Measurements from ENCODE around the gene ALKBH5. TPM values are rescaled to one million over a fixed set of nuclear protein-coding genes. Genes with fewer than 3 reads are reported as not detected.

The ALKBH5 gene
- total and polyA plus RNA-seq, 9 of the 15 experiments (the other 6 are each of a cell fraction or from before 2014, with no cell fraction given): 11.4 to 70.0 (median 47.4) TPM

DNA sequence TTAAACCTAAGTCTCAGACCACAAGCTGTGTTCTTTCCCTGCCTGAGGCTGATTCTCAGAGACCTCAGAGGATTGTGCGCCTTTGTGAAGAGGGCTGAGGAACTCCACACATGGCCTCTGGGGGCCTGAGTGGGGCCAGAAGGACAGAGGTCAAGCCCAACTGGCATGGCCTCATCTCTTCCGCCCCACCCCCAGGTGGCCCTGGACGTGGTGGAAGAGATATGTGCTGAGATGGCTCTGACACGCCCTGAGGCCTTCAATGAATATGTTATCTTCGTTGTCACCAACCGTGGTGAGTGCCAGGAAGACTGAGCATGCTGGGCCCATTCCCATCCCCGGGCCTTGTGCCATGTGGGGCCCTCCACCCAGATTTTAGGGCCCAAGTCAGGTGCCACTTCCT, 20.1 kb upstream of the ALKBH5 start:
- H3K9me3 ChIP-seq (replicated peaks; ENCODE audit: control insufficient read depth, insufficient read depth, low read depth, low read length): no peaks in the 10 kb centered on the region; the same call in 1 of the 2 replicates
- in situ Hi-C loops (cut with MboI): no loop called here
- no peak overlapping the region for H3K4me3 ChIP-seq
- ChIA-PET CTCF (ENCODE audit: low intra/inter-chr PET ratio) (no interaction called here), POLR2A (no interaction called here)
- intact Hi-C loops (cut with micrococcal nuclease): no loop called here
- 0 out of 3 replicates have a peak overlapping the region, but pooled peaks have one; percentile 10 for H3K27ac ChIP-seq (ENCODE audit: extremely low read depth, low read depth, low read length)
- peak overlapping the region in 1 of 2 experiments; percentile 81; a peak in 2 of 4 replicates for H3K9ac ChIP-seq (ENCODE audit: insufficient read depth in 1 of 2, low read depth in 2 of 2, low read length in 2 of 2)
- FAIRE-seq: peak; percentile 46
- no TSS peak for BruUV-seq (replicated peaks)
- H3K27me3 ChIP-seq (ENCODE audit: control insufficient read depth in 2 of 2, insufficient read depth in 2 of 2, low read length in 2 of 2): no peaks in the 10 kb centered on the region
- H3K4me1 ChIP-seq (replicated peaks in 1 of 2; ENCODE audit: control insufficient read depth in 2 of 2, insufficient read depth in 2 of 2, low read length in 2 of 2): peaks cover 35 to 37% of the 10 kb centered on the region in 2 experiments
- peak overlapping the region; percentile 76 for H2AFZ ChIP-seq (ENCODE audit: low read depth, low read length)
- no peaks in the 10 kb centered on the region for H3K36me3 ChIP-seq (ENCODE audit: control insufficient read depth, insufficient read depth, low read length)
- no peaks in the 10 kb centered on the region for H4K20me1 ChIP-seq (replicated peaks; ENCODE audit: control insufficient read depth, insufficient read depth, low read length)
- WGBS (ENCODE audit: insufficient coverage, low coverage, missing lambda C conversion rate): 5% methylated on average over 5 of the region's 7 CpGs
- peak overlapping the region; percentile 42; the same call in 1 of the 2 replicates for H3K4me2 ChIP-seq (ENCODE audit: insufficient read depth, low read length)
- H3K9me1 ChIP-seq (ENCODE audit: control insufficient read depth, insufficient read depth, low read length): no peaks in the 10 kb centered on the region
- DNase-seq (ENCODE audit: extremely low read depth in 1 of 4, low spot score in 3 of 4): peak; percentile 48 to 62 (median 56)
- H3K79me2 ChIP-seq (ENCODE audit: control insufficient read depth, insufficient read depth, low read length): no peaks in the 10 kb centered on the region
- ATAC-seq: peak; percentile 80
- TF ChIP-seq, protein P1, sequence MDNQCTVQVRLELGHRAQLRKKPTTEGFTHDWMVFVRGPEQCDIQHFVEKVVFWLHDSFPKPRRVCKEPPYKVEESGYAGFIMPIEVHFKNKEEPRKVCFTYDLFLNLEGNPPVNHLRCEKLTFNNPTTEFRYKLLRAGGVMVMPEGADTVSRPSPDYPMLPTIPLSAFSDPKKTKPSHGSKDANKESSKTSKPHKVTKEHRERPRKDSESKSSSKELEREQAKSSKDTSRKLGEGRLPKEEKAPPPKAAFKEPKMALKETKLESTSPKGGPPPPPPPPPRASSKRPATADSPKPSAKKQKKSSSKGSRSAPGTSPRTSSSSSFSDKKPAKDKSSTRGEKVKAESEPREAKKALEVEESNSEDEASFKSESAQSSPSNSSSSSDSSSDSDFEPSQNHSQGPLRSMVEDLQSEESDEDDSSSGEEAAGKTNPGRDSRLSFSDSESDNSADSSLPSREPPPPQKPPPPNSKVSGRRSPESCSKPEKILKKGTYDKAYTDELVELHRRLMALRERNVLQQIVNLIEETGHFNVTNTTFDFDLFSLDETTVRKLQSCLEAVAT (IDR thresholded peaks at IDR 0.05): no peak
- TF ChIP-seq CTBP1 (IDR thresholded peaks at IDR 0.05; ENCODE audit: borderline replicate concordance) (peak; percentile 26; the same call in 1 of the 2 replicates), SRSF7 (optimal IDR thresholded peaks at IDR 0.05; ENCODE audit: low read depth, low read length) (no peak), RBM15 (IDR thresholded peaks at IDR 0.05; ENCODE audit: insufficient read depth, low read length) (no peak), CBX8 (IDR thresholded peaks at IDR 0.05; ENCODE audit: borderline replicate concordance, extremely low read depth, low read depth, low read length, poor library complexity, severe bottlenecking) (no peak), ZNF586 (CRISPR knock-in tag; conservative IDR thresholded peaks at IDR 0.05) (no peak), SAP30 (IDR thresholded peaks at IDR 0.05; ENCODE audit: borderline replicate concordance, insufficient read depth, low read depth, low read length, poor library complexity, severe bottlenecking) (no peak), ZFP30 (CRISPR knock-in tag; IDR thresholded peaks at IDR 0.05; ENCODE audit: borderline replicate concordance) (no peak), CREBBP (IDR thresholded peaks at IDR 0.05; ENCODE audit: low read depth, low read length) (no peak), MCM3 (IDR thresholded peaks at IDR 0.05) (no peak), MYNN (IDR thresholded peaks at IDR 0.05) (0 out of 2 replicates have a peak, but pooled peaks have one; percentile 50), MYNN (CRISPR knock-in tag; IDR thresholded peaks at IDR 0.05) (no peak)
- TF ChIP-seq, protein P2, sequence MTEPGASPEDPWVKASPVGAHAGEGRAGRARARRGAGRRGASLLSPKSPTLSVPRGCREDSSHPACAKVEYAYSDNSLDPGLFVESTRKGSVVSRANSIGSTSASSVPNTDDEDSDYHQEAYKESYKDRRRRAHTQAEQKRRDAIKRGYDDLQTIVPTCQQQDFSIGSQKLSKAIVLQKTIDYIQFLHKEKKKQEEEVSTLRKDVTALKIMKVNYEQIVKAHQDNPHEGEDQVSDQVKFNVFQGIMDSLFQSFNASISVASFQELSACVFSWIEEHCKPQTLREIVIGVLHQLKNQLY (CRISPR knock-in tag; conservative IDR thresholded peaks at IDR 0.05): no peak
- TF ChIP-seq, protein P3, sequence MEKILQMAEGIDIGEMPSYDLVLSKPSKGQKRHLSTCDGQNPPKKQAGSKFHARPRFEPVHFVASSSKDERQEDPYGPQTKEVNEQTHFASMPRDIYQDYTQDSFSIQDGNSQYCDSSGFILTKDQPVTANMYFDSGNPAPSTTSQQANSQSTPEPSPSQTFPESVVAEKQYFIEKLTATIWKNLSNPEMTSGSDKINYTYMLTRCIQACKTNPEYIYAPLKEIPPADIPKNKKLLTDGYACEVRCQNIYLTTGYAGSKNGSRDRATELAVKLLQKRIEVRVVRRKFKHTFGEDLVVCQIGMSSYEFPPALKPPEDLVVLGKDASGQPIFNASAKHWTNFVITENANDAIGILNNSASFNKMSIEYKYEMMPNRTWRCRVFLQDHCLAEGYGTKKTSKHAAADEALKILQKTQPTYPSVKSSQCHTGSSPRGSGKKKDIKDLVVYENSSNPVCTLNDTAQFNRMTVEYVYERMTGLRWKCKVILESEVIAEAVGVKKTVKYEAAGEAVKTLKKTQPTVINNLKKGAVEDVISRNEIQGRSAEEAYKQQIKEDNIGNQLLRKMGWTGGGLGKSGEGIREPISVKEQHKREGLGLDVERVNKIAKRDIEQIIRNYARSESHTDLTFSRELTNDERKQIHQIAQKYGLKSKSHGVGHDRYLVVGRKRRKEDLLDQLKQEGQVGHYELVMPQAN (IDR thresholded peaks at IDR 0.05; ENCODE audit: borderline replicate concordance): no peak
- TF ChIP-seq, protein P4, sequence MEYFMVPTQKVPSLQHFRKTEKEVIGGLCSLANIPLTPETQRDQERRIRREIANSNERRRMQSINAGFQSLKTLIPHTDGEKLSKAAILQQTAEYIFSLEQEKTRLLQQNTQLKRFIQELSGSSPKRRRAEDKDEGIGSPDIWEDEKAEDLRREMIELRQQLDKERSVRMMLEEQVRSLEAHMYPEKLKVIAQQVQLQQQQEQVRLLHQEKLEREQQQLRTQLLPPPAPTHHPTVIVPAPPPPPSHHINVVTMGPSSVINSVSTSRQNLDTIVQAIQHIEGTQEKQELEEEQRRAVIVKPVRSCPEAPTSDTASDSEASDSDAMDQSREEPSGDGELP (CRISPR knock-in tag; IDR thresholded peaks at IDR 0.05; ENCODE audit: borderline replicate concordance): 0 out of 2 replicates have a peak, but pooled peaks have one; percentile 19
